WTC11 (cell line): Measurements from ENCODE around the gene TLR7. TPM values are rescaled to one million over a fixed set of nuclear protein-coding genes. Genes with fewer than 3 reads are reported as not detected.

ENCODE experiments used
- ATAC-seq: fragments of 200-7000 bp; cut with Tn5 transposase; 2 replicates; pipeline ENCODE4 v1.10.0; 2021; ENCODE audit warnings: mild to moderate bottlenecking, moderate library complexity
- CTCF ChIA-PET: fragments of 300-600 bp; sonication (Branson Sonifier 250); formaldehyde crosslinking; loops from one replicate; lab custom pipeline; 2021; ENCODE audit warnings: antibody characterized with exemption; lab: Charles Lee
- POLR2A ChIA-PET: fragments of 350-600 bp; sonication (Branson Sonifier 250); formaldehyde crosslinking; loops from one replicate; lab custom pipeline; 2021; ENCODE audit warnings: antibody characterized with exemption; lab: Charles Lee
- DNase-seq: peaks from one replicate; pipeline ENCODE4 v3.0.0; 2021; ENCODE audit warnings: low spot score
- H3K27ac Mint-ChIP-seq: 2 replicates; pipeline ENCODE4 v1.8.0; 2021; ENCODE audit warnings: mixed read lengths
- H3K27me3 Mint-ChIP-seq: 2 replicates; pipeline ENCODE4 v1.8.0; 2021; ENCODE audit warnings: low read depth, mild to moderate bottlenecking, moderate library complexity, mixed read lengths
- H3K36me3 Mint-ChIP-seq: 2 replicates; pipeline ENCODE4 v1.8.0; 2021; ENCODE audit warnings: mixed read lengths
- H3K4me1 Mint-ChIP-seq: 2 replicates; pipeline ENCODE4 v1.8.0; 2022; ENCODE audit warnings: mixed read lengths
- H3K4me3 Mint-ChIP-seq: 2 replicates; pipeline ENCODE4 v1.8.0; 2021; ENCODE audit warnings: mild to moderate bottlenecking, moderate library complexity, mixed read lengths
- H3K9me3 Mint-ChIP-seq: 2 replicates; pipeline ENCODE4 v1.8.0; 2021; ENCODE audit warnings: mixed read lengths
- ARID4B ChIP-seq: sonication (generic); formaldehyde crosslinking; IDR thresholded peaks from 2 replicates; pipeline ENCODE4 v1.8.0; 2023; ENCODE audit warnings: missing genetic modification reagents, mild to moderate bottlenecking, borderline replicate concordance
- ATF1 ChIP-seq: sonication (generic); formaldehyde crosslinking; IDR thresholded peaks from 2 replicates; pipeline ENCODE4 v1.8.1; 2023; ENCODE audit warnings: mild to moderate bottlenecking, moderate library complexity, missing genetic modification reagents
- CDX4 ChIP-seq: fragments of 250-450 bp; sonication (Bioruptor Pico); IDR thresholded peaks from 2 replicates; pipeline ENCODE4 v1.9.0; 2021; ENCODE audit warnings: moderate library complexity, mild to moderate bottlenecking, inconsistent platforms, borderline replicate concordance
- E2F1 ChIP-seq: sonication (generic); formaldehyde crosslinking; IDR thresholded peaks from 2 replicates; pipeline ENCODE4 v1.8.0; 2022; ENCODE audit warnings: mild to moderate bottlenecking, missing genetic modification reagents
- E2F4 ChIP-seq: sonication (generic); formaldehyde crosslinking; IDR thresholded peaks from 2 replicates; pipeline ENCODE4 v1.8.1; 2022; ENCODE audit warnings: low read depth, mild to moderate bottlenecking, moderate library complexity, missing genetic modification reagents, borderline replicate concordance
- ELF4 ChIP-seq: sonication (generic); formaldehyde crosslinking; IDR thresholded peaks from 2 replicates; pipeline ENCODE4 v1.8.1; 2022; ENCODE audit warnings: low read depth, mild to moderate bottlenecking, moderate library complexity, missing genetic modification reagents
- EMX1 ChIP-seq: fragments of 250-450 bp; sonication (Bioruptor Pico); IDR thresholded peaks from 2 replicates; pipeline ENCODE4 v1.8.0; 2021; ENCODE audit warnings: mild to moderate bottlenecking
- FOXJ3 ChIP-seq: sonication (generic); formaldehyde crosslinking; IDR thresholded peaks from 2 replicates; pipeline ENCODE4 v1.9.0; 2021; ENCODE audit warnings: missing genetic modification reagents, mild to moderate bottlenecking, borderline replicate concordance
- FOXK1 ChIP-seq: sonication (generic); formaldehyde crosslinking; IDR thresholded peaks from 2 replicates; pipeline ENCODE4 v1.8.0; 2022; ENCODE audit warnings: mild to moderate bottlenecking, moderate library complexity, missing genetic modification reagents
- FOXP1 ChIP-seq: sonication (generic); formaldehyde crosslinking; IDR thresholded peaks from 2 replicates; pipeline ENCODE4 v1.8.0; 2022; ENCODE audit warnings: missing genetic modification reagents, mild to moderate bottlenecking, moderate library complexity, borderline replicate concordance
- GTF2I ChIP-seq: fragments of 250-450 bp; sonication (Bioruptor Pico); conservative IDR thresholded peaks from 2 replicates; pipeline ENCODE4 v1.4.0; 2021; ENCODE audit warnings: mild to moderate bottlenecking
- IRF2 ChIP-seq: sonication (generic); formaldehyde crosslinking; IDR thresholded peaks from 2 replicates; pipeline ENCODE4 v1.8.0; 2022; ENCODE audit warnings: low read depth, missing genetic modification reagents, borderline replicate concordance
- JAZF1 ChIP-seq: fragments of 250-450 bp; sonication (Bioruptor Pico); IDR thresholded peaks from 2 replicates; pipeline ENCODE4 v1.9.0; 2021; ENCODE audit warnings: moderate library complexity, mild to moderate bottlenecking, inconsistent platforms
- JUN ChIP-seq: sonication (generic); formaldehyde crosslinking; IDR thresholded peaks from 2 replicates; pipeline ENCODE4 v1.8.0; 2023; ENCODE audit warnings: mild to moderate bottlenecking, missing genetic modification reagents
- KAT7 ChIP-seq: sonication (generic); formaldehyde crosslinking; IDR thresholded peaks from 2 replicates; pipeline ENCODE4 v1.8.1; 2023; ENCODE audit warnings: missing genetic modification reagents, mild to moderate bottlenecking, borderline replicate concordance
- NFE2L1 ChIP-seq: sonication (generic); formaldehyde crosslinking; IDR thresholded peaks from 2 replicates; pipeline ENCODE4 v1.8.1; 2023; ENCODE audit warnings: missing genetic modification reagents
- NFYB ChIP-seq: sonication (generic); formaldehyde crosslinking; conservative IDR thresholded peaks from 2 replicates; pipeline ENCODE4 v1.8.0; 2022; ENCODE audit warnings: low read depth, missing genetic modification reagents
- OVOL2 ChIP-seq: fragments of 250-450 bp; sonication (Bioruptor Pico); IDR thresholded peaks from 2 replicates; pipeline ENCODE4 v1.9.0; 2021; ENCODE audit warnings: mild to moderate bottlenecking, borderline replicate concordance
- PRRX2 ChIP-seq: fragments of 250-450 bp; sonication (Bioruptor Pico); IDR thresholded peaks from 2 replicates; pipeline ENCODE4 v1.8.0; 2021; ENCODE audit warnings: mild to moderate bottlenecking
- ZNF219 ChIP-seq: sonication (generic); formaldehyde crosslinking; IDR thresholded peaks from 2 replicates; pipeline ENCODE4 v1.8.0; 2023; ENCODE audit warnings: missing genetic modification reagents, mild to moderate bottlenecking, borderline replicate concordance
- ZNF232 ChIP-seq: sonication (generic); formaldehyde crosslinking; IDR thresholded peaks from 2 replicates; pipeline ENCODE4 v1.8.0; 2022; ENCODE audit warnings: mild to moderate bottlenecking, missing genetic modification reagents
- ZNF416 ChIP-seq: fragments of 250-450 bp; sonication (Bioruptor Pico); IDR thresholded peaks from 2 replicates; pipeline ENCODE4 v1.9.0; 2021; ENCODE audit warnings: mild to moderate bottlenecking, inconsistent platforms
- ZNF423 ChIP-seq: fragments of 250-450 bp; sonication (Bioruptor Pico); IDR thresholded peaks from 2 replicates; pipeline ENCODE4 v2.1.2; 2022; ENCODE audit warnings: mild to moderate bottlenecking, moderate library complexity
- ZNF671 ChIP-seq: fragments of 250-450 bp; sonication (Bioruptor Pico); IDR thresholded peaks from 2 replicates; pipeline ENCODE4 v1.8.0; 2021; ENCODE audit warnings: mild to moderate bottlenecking
- total RNA-seq: library from RNA; stranded (reverse); gene quantifications from 3 replicates; pipeline ENCODE4 v1.2.3, GENCODE V29; 2021

The TLR7 gene
- total RNA-seq, 1 experiment from 2014 or later: not detected

GRCh38 chrX:12891171-12891570 lies 24.3 kb downstream of the TLR7 start:
- ATAC-seq: no peak
- Mint-ChIP-seq H3K36me3 (no peaks in the 10 kb centered on the region), H3K9me3 (no peaks in the 10 kb centered on the region), H3K27me3 (no peaks in the 10 kb centered on the region), H3K27ac (no peak overlapping the region), H3K4me3 (no peak overlapping the region), H3K4me1 (peaks cover 4% of the 10 kb centered on the region)
- ChIA-PET CTCF (no interaction called here), POLR2A (no interaction called here)
- TF ChIP-seq JUN: no peak
- DNase-seq: no peak

- Mint-ChIP-seq H3K27me3 (no peaks in the 10 kb centered on the region), H3K4me3 (no peak overlapping the region), H3K27ac (no peak overlapping the region), H3K9me3 (no peaks in the 10 kb centered on the region), H3K36me3 (no peaks in the 10 kb centered on the region), H3K4me1 (peaks cover 4% of the 10 kb centered on the region)
- ATAC-seq: no peak
- TF ChIP-seq NFYB (CRISPR knock-in tag) (no peak), FOXP1 (no peak), ZNF416 (CRISPR knock-in tag) (no peak), FOXK1 (CRISPR knock-in tag) (no peak), ZNF423 (no peak), ELF4 (no peak), ATF1 (CRISPR knock-in tag) (no peak), NFE2L1 (CRISPR knock-in tag) (no peak), CDX4 (no peak), ZNF219 (CRISPR knock-in tag) (no peak), OVOL2 (CRISPR knock-in tag) (no peak), FOXJ3 (CRISPR knock-in tag) (no peak), ZNF671 (CRISPR knock-in tag) (no peak), PRRX2 (no peak), JAZF1 (CRISPR knock-in tag) (no peak), E2F4 (CRISPR knock-in tag) (no peak), IRF2 (CRISPR knock-in tag) (no peak)
- DNase-seq: no peak
- POLR2A ChIA-PET: no interaction called here
- CTCF ChIA-PET: no interaction called here
These were observed 25.1 kb downstream of the TLR7 start for GRCh38 chrX:12891915-12892506.

- Mint-ChIP-seq H3K9me3 (no peaks in the 10 kb centered on the region), H3K27me3 (no peaks in the 10 kb centered on the region), H3K36me3 (no peaks in the 10 kb centered on the region), H3K4me1 (peaks cover 4% of the 10 kb centered on the region), H3K27ac (no peak overlapping the region), H3K4me3 (no peak overlapping the region)
- CTCF ChIA-PET: interaction anchor here (1.8 kb wide), 1 partner anchor 78 kb away, joined by 7 read pairs; no protein-coding TSS in a partner anchor
- ATAC-seq (no peak), DNase-seq (no peak)
- POLR2A ChIA-PET: no interaction called here
- TF ChIP-seq KAT7 (no peak), ZNF232 (no peak), ELF4 (no peak), GTF2I (no peak), EMX1 (CRISPR knock-in tag) (no peak), ARID4B (CRISPR knock-in tag) (no peak), E2F1 (no peak)
These were observed 25.8 kb downstream of the TLR7 start for GRCh38 chrX:12892716-12893115.
